ENCODE results near the gene PRRC2C.
"Not testable (repeated sequence)": the region's sequence is repeated elsewhere in the genome, so short reads cannot be mapped to it uniquely, and the experiment has no call there.

The PRRC2C gene

DNA sequence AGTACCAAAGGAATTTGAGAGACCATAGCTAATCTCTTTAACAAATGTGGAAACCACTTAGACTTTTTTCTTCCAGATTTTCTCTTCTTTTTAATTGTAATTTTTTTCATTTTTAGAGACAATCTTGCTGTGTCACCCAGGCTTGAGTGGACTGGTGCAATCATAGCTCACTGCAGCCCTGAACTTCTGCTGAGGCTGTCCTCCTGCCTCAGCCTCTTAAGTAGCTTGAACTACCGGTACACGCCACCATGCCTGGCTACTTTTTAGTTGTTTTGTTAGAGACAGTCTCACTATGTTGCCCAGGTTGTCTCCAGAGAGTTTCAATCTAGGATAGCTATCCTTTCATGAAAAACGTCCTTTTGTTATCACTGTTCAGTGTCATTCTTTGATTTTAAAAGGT lies 15.0 kb downstream of the PRRC2C start:
- no peak for DNase-seq (ENCODE audit: low read depth, low spot score)

DNA sequence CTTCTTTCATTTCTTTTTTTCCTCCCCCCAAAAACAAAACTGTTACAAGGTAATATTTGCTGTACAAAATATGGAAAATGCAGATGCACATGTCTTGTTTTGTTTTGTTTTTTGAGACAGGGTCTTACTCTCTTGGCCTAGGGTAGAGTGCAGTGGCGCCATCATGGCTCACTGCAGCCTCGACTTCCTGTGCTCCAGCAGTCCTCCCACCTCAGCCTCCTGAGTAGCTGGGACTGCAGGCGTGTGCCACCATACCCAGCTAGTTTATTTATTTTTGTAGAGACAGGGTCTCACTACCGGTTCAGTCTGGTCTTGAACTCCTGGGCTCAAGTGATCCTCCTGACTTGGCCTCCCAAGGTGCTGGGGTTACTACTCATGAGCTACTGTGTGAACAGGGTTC lies 15.5 kb downstream of the PRRC2C start:
- DNase-seq (ENCODE audit: low read depth, low spot score) = no peak

DNA sequence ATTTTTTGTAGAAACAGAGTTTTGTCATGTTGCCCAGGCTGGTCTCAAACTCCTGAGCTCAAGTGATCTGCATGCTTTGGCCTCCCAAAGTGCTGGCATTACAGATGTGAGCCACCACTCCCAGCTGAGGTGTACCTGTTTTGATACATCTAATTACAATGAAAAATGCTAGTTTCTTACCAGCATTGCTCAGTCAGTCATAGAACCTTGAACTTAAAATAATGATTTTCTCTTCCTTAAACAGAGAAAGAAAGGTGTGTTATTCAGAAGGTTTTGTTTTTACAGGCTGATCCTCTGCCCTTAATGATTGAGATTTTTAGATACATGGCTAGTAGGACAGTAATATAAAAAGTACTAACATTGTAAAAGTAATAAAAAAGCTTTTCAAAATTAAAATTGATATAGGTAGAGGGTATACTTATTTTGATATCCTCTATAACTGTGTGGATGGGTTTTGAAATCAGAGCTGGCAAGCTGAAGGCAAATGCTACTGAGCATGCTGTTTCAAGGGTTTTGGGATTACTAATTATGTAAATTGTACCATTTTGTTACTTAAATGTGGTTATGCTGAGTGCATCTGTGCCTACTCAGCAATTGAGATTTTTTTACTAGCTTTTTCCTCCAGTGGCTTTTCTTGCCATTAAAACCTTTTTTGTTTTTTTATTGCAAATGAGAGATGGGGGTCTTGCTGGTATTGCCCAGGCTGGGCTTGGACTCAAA lies 16.1 kb downstream of the PRRC2C start:
- DNase-seq (ENCODE audit: low read depth, low spot score) = no peak

DNA sequence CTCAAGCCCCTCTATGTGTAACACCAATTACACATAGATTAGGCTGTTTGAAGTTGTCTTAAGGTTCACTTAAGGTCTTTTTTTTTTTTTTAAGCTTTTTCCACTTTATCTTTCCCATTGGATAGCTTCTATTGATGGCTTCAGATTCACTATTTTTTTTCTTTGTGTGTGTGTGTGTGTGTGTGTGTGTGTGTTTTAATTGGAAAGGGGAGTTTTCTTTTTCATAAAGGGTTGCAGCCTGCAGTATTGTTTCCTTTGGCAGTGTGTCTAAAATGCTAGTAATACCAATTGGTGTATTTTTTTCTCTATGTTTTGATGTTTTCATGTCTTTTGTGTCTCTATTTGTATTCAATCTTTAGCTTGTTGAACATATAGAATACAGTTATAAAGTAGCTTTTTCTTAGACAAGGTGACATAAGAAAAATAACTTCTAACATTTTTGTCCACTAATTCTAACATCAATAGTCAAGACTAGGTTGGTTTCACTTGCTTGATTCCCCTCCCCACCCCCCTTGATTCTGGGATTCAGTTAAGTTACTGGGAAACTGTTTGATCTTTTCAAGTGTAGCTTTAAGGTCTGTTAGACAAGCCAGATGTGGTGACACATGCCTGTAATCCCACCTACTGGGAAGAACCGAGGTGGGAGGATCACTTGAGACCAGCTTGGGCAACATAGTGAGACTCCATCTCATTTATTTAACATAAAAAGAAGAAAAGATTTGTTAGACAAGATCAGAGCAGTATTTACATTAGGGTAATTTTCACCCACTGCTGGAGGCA lies 21.4 kb downstream of the PRRC2C start:
- no peak for DNase-seq (ENCODE audit: low read depth, low spot score)

DNA sequence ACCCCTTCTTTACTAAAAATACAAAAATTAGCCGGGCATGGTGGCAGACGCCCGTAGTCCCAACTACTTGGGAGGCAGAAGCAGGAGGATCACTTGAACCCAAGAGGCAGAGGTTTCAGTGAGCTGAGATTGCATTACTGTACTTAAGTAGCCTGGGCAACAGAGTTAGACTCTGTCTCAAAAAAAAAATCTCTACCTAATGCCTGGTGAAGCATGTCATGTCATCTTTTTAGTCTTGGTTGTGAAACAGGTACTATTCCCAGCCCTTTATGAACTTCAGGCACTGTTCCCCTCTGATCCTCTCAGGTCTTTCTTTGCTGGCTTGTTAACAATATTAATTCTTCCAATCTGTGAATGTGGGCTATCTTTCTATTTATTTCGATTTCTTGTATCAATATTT lies 22.1 kb downstream of the PRRC2C start:
- DNase-seq (ENCODE audit: low read depth, low spot score) = no peak

DNA sequence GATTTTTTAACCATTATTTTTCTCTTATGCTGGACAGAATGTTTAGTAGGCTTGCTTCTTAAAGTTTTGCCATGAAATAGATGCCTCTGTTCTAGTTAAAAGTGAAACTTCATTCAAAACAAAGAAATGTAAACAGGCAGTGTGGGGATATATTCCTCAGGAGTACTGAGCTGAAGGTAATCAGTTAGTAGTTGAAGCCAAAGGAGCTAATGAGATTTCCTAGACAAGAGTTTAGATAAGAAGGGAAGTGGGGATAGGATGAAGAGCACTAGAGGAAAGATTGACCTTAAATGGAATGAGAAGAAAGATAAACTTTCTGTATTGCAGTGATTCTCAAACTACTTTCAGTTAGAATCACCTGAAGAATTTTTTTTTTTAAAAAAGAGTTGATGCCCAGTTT lies 23.9 kb downstream of the PRRC2C start:
- DNase-seq (ENCODE audit: low read depth, low spot score) = no peak

DNA sequence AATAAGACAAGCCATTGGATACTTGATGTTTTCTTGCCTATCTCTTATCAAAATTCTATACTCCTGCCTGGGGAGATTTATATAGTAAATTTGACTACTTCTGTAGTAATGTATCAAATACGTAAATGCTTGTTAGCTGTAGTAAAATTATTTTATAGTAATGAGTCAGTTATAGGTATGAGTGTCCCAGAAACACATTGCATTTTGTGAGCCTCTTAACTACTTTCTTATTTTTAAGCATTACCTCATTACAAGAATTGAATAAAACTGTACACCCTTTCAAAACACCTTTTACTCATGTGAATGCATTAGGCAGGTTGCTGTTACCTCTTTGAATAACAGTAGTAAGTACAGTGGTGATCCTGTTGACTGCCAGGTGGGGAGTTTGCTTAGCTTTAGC lies 28.4 kb downstream of the PRRC2C start:
- no peak for DNase-seq (ENCODE audit: low read depth, low spot score)

DNA sequence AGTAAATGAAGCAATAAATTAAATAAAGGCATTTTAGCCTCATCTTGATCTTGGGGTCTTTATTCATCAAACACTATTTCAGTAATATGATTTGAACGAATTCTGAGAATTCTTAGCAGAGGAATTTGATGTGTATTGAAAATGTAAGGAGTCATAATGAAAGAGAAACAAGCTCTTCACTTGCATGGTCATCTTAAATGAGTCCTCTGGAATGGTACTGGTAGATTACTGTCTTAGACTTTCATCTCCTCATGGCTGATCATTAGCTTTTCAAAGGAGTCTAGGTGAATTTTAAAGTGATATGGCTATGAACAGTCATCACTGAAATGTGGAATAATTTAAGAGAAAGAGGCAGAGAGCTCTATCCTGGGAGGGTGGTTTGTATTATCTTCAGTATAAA lies 30.0 kb downstream of the PRRC2C start:
- no peak for DNase-seq (ENCODE audit: low read depth, low spot score)

DNA sequence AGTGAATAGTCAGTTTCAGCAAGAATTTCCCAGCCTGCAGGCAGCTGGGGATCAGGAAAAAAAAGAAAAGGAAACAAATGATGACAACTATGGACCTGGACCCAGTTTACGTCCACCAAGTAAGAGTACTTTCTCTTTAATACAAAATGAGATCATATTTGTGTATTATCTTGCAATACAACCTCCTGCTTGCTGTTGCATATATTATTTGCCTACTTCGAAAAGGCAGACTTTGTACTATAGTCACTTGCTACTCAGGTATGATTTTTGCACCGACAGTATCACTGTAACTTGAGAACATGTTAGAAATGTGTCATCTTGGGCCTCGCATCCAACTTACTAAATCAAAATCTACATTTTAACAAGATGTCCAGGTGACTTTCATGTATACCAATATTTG lies 30.4 kb downstream of the PRRC2C start:
- no peak for DNase-seq (ENCODE audit: low read depth, low spot score)

DNA sequence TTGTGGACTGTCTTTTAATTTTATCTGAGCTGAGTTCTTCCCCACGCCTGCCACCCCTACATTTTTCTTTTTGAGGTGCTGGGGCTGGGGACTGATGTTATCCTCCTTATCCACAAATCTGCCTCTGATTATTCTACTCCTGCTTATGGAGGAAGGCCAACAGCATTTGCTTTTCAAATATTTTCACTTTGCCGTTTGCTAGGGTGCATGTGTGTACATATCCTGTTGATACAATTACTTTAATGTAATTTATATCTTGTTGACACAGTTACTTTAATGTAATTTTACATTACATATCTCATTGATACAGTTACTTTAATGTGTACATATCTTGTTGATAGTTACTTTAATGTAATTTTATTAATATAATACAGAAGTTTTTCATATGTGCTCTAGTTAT lies 36.2 kb downstream of the PRRC2C start:
- DNase-seq (ENCODE audit: low read depth, low spot score) = no peak

DNA sequence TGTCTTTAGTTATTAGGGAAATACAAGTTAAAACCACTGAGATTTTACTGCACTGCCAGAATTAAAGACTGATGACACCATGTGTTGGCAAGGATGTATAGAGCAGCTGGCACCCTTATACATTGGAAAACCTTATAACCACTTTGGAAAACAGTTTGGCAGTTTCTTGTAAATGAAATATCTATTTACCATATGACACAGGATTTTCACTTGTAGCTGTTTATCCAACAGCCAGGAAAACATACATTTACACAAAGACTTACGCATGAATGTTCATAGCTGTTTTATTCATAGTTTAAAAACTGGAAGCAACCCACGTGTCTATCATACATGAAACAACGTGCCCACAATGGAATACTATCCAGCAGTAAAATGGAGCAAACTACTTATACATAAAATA lies 45.3 kb downstream of the PRRC2C start:
- DNase-seq (ENCODE audit: low read depth, low spot score) = no peak

DNA sequence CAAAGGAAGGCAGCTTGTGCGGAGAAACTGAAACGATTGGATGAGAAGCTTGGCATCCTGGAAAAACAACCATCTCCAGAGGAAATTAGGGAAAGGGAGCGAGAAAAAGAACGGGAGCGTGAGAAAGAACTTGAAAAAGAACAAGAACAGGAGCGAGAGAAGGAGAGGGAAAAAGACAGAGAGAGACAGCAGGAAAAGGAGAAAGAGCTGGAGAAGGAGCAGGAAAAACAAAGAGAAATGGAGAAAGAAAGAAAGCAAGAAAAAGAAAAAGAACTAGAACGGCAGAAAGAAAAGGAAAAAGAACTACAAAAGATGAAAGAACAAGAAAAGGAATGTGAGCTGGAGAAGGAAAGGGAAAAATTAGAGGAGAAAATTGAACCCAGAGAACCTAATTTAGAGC lies 47.2 kb downstream of the PRRC2C start:
- no peak for DNase-seq (ENCODE audit: low read depth, low spot score)

DNA sequence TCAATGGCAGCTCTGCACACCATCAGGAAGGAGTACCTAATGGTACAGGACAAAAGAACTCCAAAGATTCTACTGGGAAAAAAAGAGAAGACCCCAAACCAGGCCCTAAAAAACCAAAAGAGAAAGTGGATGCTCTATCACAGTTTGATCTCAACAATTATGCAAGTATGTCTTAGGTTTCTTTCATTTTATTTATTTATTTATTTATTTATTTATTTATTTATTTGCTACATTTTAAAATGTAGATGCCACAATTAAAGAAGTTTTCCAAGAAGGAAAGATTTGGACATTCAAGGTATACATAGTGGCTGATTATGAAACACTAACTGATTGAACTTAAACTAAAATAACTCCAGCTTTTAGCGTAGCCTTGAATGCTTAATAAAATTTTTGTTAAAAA lies 60.2 kb downstream of the PRRC2C start:
- DNase-seq (ENCODE audit: low read depth, low spot score) = no peak

DNA sequence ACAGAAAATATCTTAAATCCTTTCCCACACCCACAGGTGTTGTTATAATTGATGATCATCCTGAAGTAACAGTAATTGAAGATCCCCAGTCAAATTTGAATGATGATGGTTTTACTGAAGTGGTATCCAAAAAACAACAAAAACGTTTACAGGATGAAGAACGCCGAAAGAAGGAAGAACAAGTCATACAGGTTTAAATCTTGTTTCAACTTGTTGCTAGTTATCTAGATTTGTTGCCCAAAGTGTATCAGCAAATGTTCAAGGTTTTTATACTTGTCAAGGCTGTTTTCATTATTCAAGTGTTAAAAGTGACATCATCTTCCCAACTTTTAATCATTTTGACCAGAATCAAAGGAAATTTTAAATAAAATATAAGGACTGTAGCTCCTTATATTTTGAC lies 64.7 kb downstream of the PRRC2C start:
- no peak for DNase-seq (ENCODE audit: low read depth, low spot score)

DNA sequence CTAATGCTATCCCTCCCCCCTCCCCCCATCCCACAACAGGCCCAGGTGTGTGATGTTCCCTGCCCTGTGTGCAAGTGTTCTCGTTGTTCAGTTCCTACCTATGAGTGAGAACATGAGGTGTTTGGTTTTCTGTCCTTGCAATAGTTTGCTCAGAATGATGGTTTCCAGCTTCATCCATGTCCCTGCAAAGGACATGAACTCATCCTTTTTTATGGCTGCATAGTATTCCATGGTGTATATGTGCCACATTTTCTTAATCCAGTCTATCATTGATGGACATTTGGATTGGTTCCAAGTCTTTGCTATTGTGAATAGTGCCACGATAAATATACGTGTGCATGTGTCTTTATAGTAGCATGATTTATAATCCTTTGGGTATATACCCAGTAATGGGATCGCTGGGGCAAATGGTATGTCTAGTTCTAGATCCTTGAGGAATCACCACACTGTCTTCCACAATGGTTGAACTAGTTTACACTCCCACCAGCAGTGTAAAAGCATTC lies 65.3 kb downstream of the PRRC2C start:
- not testable (repeated sequence) for DNase-seq (ENCODE audit: low read depth, low spot score)

DNA sequence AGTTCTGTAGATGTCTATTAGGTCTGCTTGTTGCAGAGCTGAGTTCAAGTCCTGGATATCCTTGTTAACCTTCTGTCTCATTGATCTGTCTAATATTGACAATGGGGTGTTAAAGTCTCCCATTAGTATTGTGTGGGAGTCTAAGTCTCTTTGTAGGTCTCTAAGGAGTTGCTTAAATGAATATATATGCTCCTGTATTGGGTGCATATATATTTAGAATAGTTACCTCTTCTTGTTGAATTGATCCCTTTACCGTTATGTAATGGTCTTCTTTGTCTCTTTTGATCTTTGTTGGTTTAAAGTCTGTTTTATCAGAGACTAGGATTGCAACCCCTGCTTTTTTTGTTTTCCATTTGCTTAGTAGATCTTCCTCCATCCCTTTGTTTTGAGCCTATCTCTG lies 68.6 kb downstream of the PRRC2C start:
- not testable (repeated sequence) for DNase-seq (ENCODE audit: low read depth, low spot score)

DNA sequence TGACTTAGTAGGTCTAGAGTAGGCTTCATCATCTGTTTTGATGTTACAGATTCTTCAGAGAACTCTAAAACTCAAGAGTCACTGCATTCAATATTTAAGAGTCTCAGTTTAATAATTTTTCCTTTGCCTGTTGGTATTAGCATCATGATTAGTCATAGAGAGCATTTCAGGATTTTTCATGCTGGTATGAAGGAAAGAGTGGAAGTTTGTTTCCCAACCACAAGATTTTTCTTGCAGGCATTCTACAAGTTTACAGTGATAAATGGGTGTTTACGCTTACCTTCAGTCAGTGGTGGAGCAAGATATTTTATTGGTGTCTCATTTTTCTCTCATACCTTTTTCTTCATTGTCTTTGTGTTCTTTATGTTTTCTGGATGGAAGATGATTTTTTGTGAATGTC lies 78.3 kb downstream of the PRRC2C start:
- DNase-seq (ENCODE audit: low read depth, low spot score) = no peak

DNA sequence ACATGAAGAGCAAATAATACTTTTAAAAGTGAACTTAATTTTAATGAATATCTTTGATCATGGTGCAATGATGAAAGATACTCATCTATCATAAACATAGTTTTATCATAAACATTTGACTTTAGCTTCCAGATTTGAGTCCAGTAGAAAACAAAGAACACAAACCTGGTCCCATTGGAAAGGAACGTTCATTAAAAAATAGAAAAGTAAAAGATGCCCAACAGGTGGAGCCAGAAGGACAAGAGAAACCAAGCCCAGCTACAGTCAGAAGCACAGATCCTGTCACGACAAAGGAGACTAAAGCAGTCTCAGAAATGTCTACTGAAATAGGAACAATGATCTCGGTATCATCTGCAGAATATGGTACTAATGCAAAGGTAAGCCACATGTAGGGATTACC lies 81.1 kb downstream of the PRRC2C start:
- DNase-seq (ENCODE audit: low read depth, low spot score) = no peak

DNA sequence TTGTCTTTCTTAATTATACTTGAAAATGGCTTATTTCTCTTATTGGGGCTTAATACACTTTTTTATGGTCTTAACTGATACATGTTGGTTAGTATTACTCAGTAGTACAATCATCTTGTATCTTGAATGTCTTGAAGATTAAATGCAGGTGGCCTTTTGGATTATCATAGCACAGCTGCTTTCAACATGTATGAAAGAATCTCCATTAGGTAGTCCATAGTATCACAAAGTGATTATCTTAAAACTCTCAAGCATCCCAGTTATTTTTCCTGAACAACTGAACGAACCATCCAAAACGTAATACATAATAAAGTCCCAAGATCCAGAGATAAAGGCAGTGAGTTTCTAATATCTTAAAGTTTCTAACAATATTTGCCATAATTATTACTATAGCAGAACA lies 85.0 kb downstream of the PRRC2C start:
- no peak for DNase-seq (ENCODE audit: low read depth, low spot score)

DNA sequence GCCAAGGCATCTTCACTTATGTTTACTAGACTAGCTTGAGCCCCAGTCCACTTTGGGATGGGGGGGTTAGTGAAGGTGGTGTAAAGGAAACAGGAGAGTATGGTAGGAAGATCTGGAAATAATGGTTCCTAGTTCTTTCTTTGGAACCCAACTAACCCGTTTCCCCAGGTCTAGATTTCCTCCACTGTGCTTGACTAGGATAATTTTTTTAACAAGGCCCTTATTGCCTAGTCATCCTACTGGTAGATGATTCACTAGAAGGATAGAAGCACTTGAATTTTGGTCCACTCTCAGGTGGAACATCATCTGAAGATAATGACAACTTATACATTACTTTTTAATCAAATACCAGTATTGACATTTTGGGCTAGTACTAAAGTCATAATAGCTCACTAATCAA lies 90.8 kb downstream of the PRRC2C start:
- no peak for DNase-seq (ENCODE audit: low read depth, low spot score)

DNA sequence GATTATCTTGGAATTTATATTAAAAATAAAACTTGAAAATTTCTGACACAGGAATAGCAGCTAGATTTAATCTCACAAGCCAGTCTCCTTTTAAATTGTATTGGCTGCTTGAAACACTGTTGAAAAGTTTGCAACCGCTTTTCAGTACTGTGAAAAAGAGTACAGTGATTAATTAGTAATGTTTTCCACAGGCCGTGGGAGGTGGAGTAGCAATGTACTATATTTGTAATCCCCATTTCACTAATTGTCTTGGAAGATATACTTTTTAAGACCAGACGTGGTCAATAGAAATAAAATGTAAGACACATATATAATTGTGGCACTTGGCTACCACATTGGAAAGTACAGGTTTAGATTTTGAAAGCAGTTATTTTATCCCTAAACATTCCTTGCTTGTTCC lies 95.9 kb downstream of the PRRC2C start:
- DNase-seq (ENCODE audit: low read depth, low spot score) = no peak

DNA sequence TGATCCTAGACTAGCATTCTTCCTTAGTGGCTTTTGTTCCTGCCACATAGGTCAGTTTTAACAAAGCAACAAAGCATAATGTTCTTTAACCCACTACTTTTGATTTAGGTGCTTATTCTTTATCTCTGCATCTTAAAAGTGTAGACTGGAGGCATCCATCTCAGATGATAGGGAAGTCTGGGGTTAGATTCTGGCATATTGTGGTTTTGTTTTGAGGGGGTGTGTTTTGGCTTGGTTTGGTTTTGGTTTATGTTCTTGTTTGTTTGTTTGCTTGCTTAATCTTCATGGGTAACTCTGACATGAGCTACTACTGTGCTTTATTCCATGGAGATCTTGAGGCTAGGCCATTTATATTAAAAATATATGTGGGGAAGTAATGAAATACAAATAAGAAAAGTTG lies 96.4 kb downstream of the PRRC2C start:
- DNase-seq (ENCODE audit: low read depth, low spot score) = no peak

DNA sequence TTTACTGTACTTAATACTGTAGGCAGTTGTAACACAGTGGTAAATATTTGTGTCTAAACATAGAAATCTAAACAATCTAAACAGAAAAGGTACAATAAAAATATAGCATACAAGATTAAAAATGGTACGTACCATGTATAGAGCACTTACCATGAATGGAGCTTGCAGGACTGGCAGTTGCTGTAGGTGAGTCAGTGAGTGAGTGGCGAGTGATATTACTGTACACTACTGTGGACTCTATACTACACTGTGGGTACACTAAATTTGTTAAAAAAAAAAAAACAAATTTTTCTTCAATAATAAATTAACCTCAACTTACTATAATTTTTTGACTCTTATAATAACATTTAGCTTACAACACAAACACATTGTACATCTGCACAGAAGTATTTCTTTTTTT lies 97.3 kb downstream of the PRRC2C start:
- DNase-seq (ENCODE audit: low read depth, low spot score) = no peak

All from iPS DF 19.7 (cell line).